Prostate gland (tissue), 2 donors: ENCODE data around the gene MED17.

Source experiments
- CTCF ChIP-seq, 4 experiments: fragments of 200-600 bp in 2 of 4; fragments of 450-650 bp in 2 of 4; sonication (generic) in 2 of 4; IDR thresholded peaks; 1 replicate in 3 of 4; 2 replicates in 1 of 4; pipeline ENCODE4 v1.5.1; 2016 to 2019; ENCODE audit warnings: antibody characterized with exemption in 4 of 4, mild to moderate bottlenecking in 2 of 4, moderate library complexity in 2 of 4
- POLR2AphosphoS5 ChIP-seq: sonication (generic); formaldehyde crosslinking; IDR thresholded peaks from one replicate; pipeline ENCODE4 v1.6.1; 2017; ENCODE audit warnings: antibody characterized with exemption

GRCh38 chr11:93740730-93741093, 43.4 kb upstream of the MED17 start:
- TF ChIP-seq CTCF (IDR thresholded peaks at IDR 0.05) (no peak), POLR2AphosphoS5 (no peak)
